NCI-H1092 treated with DMSO at 0.1 percent for 48 hours (cell line): Measurements from ENCODE around the gene YWHAQ.

Source experiments
- DNase-seq: peaks from one replicate; lab custom pipeline; 2025; lab: John Stamatoyannopoulos, UW

Gene YWHAQ

DNA sequence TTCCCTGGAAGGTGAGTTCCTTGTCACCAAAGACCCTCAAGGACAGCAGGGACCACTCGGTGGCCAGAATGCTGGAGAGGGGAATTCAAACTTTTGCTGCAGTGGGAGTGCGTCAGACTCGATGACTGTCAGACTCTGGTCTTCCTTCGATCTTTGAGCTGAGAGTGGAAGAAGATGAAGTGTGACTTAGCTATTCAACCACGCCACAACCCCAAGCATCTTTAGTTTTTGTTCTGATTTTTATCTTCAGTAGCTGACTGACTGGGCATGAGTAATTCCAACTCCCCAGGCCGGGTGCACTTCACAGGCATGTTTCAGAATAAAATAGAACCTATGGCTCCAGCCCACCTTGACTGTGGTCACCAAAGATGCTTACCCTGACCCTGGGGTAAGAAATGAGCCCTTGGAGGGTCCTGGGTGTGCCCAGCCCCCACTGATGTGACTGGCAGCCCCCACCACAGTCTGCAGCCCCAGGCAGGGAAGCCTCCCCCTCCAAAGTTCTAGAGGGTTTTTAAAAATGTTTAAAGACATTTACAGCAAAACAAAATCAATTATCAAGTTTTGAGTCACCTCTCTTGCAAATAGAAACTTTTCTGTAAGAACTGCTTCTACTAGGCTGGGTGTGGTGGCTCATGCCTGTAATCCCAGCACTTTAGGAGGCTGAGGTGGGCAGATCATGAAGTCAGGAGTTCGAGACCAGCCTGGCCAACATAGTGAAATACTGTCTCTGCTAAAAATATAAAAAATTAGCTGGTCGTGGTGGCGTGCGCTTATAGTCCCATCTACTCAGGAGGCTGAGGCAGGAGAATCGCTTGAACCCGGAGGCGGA lies 24.9 kb upstream of the YWHAQ start:
- no peak for DNase-seq

DNA sequence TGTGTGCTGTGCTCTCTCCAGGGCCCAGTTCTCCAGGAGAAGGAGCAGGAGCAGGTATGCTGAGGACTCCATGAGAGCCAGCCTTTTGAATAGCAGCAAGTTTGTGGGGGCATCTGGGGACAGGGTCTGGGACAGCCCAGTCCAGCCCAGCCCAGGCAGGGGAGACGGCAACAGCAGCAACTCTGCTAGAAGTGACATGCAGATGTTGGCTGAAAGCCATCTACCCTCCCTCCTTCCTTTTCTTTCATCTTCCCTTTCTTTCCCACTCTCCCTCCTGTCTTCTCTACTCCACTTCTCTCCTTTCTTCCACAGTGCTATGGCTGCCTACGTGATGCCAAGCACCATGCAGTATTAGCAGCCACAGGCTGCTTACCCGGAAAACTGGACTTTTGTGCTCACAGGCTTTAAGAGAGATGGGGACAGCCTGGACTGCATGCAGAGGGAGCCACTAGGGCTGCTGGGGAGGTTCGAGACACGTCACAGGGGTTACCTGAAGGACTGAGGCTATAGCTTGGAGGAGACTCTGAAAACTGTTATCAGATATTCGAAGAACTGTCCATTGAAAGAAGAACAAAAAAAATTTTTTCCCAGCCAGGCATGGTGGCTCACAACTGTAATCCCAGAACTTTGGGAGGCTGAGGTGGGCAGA lies 23.8 kb upstream of the YWHAQ start:
- no peak for DNase-seq

DNA sequence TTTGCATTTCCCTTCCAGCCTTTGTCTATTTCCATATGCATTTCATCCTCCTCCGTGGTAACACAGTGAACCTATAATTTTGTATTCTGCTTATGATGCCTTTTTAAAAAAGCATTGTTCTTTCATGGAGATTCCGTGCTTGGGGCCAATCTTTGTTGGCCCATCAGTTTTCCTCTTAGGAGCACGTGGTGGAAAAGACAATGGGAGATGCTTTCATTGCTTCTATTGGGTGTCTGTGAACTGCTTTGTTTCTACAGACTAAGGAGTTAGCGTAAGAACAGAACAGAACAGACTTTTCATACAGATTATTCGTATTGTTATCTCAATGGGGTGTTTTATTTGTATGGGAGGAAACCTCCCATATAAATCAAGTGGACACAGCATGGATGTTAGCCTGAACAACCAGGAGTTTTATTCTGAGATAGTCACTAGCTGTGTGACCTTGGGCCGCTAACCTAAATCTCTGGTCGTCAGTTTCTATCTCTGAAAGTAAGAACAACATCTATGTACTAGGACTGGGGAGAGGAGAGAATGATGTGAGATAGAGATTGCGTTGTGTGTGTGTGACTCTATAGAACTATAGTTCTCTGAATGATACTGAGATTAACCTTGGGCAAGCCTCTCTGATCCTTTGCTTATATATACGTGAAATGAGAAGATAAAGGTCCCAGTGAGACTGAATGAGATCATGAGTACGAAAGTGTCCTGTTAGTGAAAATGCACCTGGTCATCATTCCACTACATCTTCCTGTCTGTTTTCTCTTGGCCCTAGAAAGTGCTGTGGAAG lies 22.9 kb upstream of the YWHAQ start:
- no peak for DNase-seq

DNA sequence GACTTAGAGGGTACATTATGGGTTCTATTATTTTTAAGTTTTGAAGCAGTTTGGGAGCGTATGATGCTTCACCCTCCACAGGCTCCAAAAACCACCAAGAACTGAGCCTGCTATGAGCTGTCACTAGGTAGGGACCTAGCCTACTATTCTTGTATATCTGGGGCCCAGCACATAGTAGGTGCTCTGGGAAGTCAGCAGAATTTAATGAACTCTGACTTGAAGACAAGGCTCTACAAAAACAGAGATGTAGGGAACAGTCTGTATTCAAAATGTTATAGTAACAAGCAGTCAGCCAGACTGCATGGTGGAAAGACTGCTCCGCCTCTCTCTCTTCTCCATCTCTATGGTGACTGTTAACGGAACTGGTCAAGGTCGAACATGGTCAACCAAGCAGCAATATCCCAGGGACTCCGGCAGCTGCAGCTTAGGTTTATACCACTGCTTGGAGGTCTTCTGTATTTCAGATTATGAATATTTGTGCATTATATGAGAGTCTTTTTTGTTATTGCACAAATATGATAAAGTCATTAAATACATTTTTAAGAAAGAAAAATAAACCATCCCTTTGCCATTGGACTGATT lies 22.2 kb upstream of the YWHAQ start:
- no peak for DNase-seq

DNA sequence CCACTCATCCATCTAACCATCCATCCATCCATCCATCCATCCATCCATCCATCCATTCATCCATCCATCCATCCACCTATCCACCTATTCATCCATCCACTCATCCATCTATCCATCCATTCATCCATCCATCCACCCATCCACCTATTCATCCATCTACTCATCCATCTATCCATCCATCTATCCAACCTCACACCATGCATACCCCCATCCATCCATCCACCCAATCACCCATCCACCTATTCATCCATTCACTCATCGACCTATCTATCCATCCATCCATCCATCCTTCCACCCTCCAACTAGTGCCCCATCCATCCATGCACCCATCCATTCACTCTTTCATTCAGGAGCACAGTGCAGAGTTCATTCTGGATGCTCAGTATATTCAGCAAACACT lies 21.5 kb upstream of the YWHAQ start:
- no peak for DNase-seq

DNA sequence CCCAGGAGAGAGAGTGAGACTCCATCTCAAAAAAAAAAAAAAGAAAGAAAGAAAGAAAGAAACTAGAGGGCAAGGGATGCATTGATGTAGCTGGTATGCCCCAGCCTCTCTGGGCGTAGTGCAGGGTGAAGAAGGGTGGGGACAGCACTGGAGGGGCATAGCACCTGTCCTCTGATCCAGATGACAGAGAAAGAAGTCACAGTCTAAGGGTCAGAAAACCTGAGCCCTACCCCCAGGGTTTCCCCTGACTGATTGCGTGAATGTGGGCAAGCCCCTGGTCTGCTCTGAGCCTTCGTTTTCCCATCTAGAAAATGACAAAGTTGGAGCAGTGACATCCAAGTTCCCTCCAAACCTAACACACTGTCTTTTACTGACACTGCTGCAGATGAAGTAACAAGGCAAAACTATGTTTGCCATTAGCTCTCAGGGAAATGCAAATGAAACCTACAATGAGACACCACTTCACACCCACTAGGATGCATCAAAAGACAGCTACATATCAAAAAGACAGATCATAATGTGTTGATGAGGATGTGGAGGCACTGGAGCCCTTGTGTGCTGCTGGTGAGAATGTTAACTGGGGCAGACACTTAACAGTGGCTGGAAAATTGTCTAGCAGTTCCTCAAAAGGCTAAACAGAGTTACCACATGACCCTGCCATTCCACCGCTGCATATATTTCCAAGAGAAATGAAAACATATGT lies 19.5 kb upstream of the YWHAQ start:
- no peak for DNase-seq

DNA sequence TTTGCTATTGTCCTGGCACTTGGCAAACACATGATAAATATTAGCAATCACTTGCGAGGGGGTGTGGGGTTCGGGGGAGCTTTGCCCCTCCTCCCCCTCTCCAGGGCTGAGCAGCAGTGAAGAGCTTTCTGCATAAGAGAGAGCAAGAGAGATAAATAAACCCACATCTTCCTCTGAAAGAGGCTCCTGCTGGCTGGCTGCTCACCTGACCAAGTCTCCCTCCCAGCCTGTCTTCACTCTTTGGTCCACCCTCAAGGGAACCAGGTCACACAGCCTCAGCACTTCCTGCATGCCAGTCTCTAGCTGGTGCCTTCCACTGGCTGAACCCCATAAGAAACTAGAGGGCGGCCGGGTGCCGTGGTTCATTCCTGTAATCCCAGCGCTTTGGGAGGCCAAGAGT lies 18.5 kb upstream of the YWHAQ start:
- DNase-seq: no peak

DNA sequence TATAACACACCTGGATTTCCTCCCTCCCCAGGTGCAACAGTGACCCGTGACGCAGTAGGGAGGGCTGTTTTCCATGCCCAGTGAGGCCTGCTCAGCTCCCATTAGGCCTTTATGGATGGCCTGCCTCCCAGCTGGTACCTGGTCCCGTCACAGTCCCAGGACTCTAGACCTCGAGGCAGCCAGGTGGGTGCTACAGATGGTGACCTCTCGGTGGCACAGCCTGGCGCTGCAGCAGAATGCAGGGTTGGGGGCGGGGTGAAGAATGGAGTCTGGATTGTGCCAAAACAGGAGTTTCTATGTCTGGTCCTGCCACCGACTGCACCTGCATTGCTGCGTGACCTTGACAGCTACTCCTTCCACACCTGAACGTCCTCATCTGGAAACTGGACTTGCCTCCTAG lies 18.0 kb upstream of the YWHAQ start:
- no peak for DNase-seq

DNA sequence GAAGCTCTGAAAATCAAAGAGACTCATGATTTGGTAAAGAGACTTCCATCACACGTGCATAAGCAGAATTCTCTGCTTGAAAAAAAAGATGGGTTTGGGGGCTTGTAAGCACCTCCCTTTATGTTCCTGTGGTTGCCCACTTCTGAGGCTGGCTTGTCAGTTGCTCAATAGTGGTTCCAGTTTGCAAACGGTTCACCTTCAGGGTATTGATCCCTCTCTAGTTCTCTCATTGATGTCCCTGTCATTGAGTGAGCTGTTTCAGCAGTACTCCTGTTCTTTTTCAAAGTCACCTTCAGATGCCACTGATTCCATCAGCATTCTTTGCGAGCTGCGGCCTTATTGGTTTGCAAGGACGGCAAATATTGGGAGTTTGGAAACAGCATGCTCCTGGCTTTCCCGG lies 17.1 kb upstream of the YWHAQ start:
- no peak for DNase-seq

DNA sequence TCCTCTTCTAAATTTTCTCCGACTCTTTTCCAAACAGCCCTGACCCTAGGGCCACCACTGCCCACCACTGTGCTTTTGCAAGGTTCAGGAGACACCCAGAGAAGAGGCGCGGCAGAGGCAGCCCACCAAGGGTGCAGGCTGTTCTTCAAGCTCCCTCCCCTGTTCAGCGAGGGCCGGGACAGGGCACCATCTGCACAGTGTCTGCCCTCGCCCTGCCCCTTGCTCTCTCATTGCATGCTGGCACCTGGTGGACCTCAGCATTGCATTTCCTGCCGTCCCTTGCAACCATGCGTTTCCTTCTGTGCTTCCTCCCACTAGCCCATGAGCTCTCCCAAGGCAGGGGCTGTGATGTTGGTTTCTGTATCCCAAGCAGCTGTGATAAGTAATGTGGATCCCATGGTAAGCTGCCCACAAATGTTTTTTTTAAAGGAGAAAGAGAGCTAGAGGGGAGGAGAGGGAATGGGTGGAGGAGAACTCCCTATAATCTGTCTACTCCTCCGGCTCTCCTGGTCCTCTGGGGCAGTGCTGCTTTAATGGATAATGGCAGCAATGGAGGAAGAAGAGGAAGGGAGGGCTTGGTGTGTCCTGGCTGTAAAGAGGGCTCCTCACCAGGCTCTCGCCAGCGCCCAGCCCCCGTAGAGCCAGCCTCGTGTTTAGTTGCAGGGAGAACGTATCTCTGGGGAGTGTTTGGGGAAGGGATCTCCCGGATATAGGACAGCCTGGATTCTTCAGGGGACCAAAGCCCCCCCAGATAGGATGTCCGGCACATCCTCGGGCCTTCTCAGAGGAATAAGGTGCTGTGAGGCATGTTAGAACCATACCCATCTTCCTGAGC lies 15.6 kb upstream of the YWHAQ start:
- DNase-seq: no peak

DNA sequence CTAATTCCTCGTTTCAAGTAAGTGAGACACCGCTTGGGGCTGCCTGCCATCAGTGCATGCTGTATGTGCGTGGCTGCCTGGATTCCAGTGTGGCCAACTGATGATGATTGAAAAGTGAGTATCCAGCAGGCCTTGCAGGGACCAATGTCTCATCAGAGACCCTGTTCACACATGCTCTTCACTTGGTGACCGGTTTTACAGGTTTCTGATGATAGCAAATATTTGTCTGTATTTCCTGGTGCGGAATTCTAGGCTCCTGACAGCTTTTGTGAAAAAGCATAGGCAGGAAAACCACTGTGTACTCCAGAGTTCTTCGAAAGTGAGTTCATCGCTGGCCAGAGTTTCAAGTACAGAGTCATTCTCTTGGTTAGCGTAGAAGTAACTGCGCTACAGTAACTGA lies 13.8 kb upstream of the YWHAQ start:
- DNase-seq: no peak

DNA sequence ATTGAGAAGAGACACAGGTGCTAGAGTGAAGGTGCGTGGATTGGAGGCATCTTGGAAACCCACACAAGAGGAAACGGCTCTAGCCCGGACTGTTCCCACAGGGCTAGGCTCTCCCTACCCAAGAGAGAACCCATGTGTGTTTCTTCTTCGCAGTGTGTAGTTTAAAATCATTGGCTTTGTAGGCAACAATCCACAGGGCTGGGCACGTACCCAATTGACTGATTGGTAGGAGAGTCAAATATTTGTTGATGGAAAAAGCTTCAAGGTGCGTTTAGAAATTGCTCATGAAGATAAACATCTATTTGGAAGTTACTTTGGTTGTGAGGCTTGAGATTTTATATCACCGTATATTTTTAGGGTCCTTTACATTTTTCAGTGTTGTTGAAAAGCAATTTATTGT lies 13.2 kb upstream of the YWHAQ start:
- DNase-seq: no peak

DNA sequence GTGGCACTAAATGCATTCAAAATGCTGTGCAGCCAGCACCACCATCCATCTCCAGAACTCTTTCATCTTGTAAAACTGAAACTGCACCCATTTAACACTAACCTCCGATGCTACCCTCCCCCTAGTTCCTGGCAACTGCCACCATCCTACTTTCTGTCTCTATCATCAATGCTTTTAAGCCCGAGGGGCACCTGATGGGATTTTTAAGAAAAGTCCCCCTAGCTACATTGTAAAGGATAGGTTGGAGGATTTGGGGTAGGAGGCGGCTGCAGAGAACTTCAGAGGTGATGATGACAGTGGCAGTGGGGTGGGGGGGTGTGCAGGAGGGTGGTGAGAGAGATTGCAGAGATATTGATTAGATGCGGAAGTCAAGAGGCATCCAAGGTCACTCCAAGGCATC lies 10.8 kb upstream of the YWHAQ start:
- no peak for DNase-seq

DNA sequence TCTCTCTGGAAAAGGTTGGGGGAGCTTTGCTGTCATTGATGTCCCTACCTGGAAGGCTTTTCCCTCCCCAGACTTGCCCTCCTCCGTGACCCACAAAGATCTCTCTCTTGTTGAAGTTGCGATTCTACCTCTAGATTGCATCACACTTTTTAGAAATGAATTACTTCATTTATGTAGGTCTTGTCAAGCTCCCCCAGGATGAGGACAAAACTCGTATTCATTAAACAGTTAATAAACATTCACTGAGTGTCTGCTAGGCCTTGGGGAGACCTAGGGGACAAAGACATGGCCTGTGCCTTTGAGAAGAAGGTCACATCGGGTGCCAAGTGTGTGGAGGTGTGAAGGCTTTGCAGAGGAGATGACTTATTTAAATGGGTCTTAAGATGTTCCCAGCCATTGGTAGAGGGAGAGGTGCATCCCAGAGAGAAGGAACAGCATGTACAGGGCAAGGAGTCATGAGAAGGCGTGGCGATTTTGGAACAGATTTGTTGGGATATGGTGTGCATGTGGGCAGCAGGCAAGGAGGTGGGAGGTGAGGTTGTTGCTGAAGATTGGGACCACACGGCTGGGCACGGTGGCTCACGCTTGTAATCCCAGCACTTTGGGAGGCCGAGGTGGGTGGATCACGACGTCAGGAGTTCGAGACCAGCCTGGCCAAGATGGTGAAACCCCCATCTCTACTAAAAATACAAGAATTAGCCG lies 9.8 kb upstream of the YWHAQ start:
- DNase-seq: no peak

DNA sequence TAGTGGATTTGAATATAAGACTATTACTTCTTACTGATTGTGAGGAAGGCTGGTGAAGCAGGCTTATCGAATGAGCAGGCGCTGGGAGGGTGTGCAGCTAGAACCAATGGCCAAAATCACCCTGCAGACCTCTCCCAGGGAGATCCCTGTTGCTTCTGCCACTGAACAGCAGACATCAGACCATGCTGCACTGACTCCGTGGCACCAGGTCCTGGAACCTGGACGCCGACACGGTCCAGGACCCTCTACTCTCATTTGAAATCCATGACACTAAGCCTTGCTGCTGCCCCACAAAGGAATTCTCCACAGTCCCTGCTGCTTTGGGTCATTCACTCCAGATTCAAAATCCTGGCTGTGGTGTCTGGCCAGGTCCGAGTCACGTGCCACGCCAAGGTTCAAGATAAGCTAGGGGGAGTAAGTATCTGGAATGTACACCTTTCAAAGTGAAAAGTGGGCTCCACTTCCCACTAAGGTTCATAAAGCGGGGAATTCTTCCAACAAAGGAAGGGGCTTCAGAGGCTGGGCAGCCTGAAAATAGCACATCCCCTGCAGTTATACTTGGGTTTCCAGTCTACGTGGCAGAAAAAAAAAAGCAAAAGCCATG lies 9.0 kb upstream of the YWHAQ start:
- no peak for DNase-seq

DNA sequence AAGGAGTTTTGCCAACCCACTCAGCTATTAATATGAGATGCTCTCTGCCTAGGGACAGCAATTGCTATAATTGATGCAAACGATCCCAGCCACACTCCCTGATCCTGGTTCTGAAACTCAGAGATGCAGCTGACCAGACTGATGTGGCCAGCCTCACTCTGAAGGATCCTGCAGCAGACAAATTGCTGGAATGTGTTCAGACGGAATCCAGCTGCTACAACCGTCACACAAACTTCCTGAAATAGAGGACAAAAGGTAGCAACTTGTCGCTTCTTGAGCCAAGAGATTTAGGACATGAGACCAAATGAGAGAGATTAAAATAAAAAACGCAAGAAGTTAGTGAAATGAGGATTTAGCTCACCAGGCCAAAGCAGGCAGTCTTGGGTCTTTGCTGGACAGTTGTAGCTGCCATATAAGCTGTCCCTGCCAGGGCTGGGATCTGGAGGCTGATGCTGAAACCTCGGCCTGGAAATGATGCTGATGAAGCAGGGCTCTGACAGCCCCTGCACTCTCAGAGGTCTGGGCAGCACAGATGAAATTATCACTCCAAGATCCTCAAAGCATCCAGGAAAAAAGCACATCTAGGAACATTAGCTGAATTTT lies 8.3 kb upstream of the YWHAQ start:
- DNase-seq: no peak

DNA sequence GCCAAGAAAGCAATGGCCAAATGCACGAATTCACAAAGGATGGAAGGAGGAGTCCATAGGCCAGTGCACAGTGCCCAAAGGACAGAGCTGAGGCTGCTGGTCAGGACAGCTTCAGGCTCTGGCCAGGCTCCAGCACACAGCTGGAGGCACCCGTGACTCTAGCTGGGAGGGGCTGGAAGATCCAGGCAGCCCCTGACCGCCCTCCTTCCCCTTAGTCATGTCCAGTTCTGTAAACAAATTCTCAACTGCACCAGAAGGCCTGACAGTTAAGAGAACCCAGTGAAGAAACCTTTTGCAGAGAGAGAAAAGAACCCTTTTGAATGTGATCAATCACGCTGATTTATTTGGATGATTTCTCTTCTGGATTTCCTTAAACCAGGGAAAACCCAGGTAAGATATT lies 7.7 kb upstream of the YWHAQ start:
- DNase-seq: no peak

DNA sequence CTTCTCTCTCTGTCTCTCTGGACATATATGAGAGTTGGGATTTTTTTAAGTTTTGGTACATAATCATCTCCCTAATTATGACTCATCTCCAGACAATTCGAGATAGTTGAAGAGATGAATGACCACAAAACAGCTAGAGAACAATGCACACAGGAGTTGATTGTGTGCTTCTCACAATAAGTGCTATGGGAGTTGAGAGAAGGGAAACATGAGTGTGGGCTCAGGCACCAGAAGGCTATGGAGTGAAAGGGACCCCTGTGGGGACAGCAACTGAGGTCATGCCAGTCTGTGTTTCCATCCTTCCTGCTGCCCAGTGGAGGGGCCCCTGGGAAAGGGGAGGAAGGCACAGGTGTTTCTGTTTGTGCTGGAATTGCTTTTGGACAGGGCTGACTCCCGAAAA lies 6.5 kb upstream of the YWHAQ start:
- DNase-seq: no peak

DNA sequence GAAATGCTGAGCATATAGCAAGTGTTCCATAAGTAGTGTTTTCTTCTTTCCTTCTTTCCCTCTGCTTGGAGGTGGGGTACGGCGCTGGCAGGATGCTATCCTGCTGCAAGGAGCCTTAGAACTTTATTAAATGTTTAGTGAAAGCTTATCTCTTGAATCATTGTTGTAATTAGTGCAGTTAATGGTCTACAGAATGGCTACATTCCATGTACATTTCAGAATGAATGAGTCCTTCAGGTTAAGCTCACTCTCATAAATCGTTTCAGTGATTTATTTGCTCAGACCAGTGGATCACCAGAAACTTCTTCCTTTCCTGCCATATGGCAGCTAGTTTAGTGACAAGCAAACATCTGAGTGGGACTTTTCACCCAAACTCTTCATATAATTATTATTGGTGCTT lies 3.3 kb upstream of the YWHAQ start:
- DNase-seq: no peak
